MM.1S (cell line): ENCODE results near the gene NCKAP5.

Experiments
- DNase-seq: peaks from one replicate; pipeline ENCODE4 v3.0.0-alpha.2; 2015
- H2AFZ ChIP-seq: fragments of 300-600 bp; sonication (generic); 2 replicates; pipeline ENCODE4 v1.6.0; 2016; ENCODE audit warnings: antibody characterized with exemption, low read length
- H3F3A ChIP-seq: fragments of 300-600 bp; sonication (generic); 2 replicates; pipeline ENCODE4 v1.6.1; 2016; ENCODE audit warnings: mild to moderate bottlenecking, antibody characterized with exemption, low read length, moderate library complexity, mixed read lengths; ENCODE audit not compliant: insufficient read depth
- H3K27ac ChIP-seq: fragments of 300-600 bp; sonication (generic); 2 replicates; pipeline ENCODE4 v1.5.1; 2016; ENCODE audit warnings: mild to moderate bottlenecking, low read length
- H3K27me3 ChIP-seq: fragments of 300-600 bp; sonication (generic); replicated peaks from 2 replicates; pipeline ENCODE4 v1.6.0; 2016; ENCODE audit warnings: low read length; ENCODE audit not compliant: insufficient read depth
- H3K36me3 ChIP-seq: fragments of 300-600 bp; sonication (generic); replicated peaks from 2 replicates; pipeline ENCODE4 v1.6.1; 2016; ENCODE audit warnings: mild to moderate bottlenecking, low read length, mixed read lengths; ENCODE audit not compliant: insufficient read depth
- H3K4me1 ChIP-seq: fragments of 300-600 bp; sonication (generic); 2 replicates; pipeline ENCODE4 v1.6.1; 2016; ENCODE audit warnings: low read length, mixed read lengths
- H3K4me2 ChIP-seq: fragments of 300-600 bp; sonication (generic); 2 replicates; pipeline ENCODE4 v1.6.0; 2016; ENCODE audit warnings: low read depth, low read length
- H3K4me3 ChIP-seq: fragments of 300-600 bp; sonication (generic); 2 replicates; pipeline ENCODE4 v1.5.1; 2016; ENCODE audit warnings: low read length, mixed read lengths
- H3K79me2 ChIP-seq: fragments of 300-600 bp; sonication (generic); 2 replicates; pipeline ENCODE4 v1.6.1; 2016; ENCODE audit warnings: mixed run types, low read length, mixed read lengths
- H3K9ac ChIP-seq: fragments of 300-600 bp; sonication (generic); 2 replicates; pipeline ENCODE4 v1.6.1; 2016; ENCODE audit warnings: low read length, mixed read lengths
- H3K9me2 ChIP-seq: fragments of 300-600 bp; sonication (generic); replicated peaks from 2 replicates; pipeline ENCODE4 v1.6.1; 2016; ENCODE audit warnings: mild to moderate bottlenecking, low read length, mixed read lengths; ENCODE audit not compliant: insufficient read depth
- H3K9me3 ChIP-seq: fragments of 300-600 bp; sonication (generic); replicated peaks from 2 replicates; pipeline ENCODE4 v1.6.1; 2016; ENCODE audit warnings: mild to moderate bottlenecking, low read length, mixed read lengths; ENCODE audit not compliant: insufficient read depth
- H4K20me1 ChIP-seq: fragments of 300-600 bp; sonication (generic); 2 replicates; pipeline ENCODE4 v1.6.1; 2016; ENCODE audit warnings: mild to moderate bottlenecking, low read length, moderate library complexity, mixed read lengths; ENCODE audit not compliant: insufficient read depth
- EZH2 ChIP-seq: fragments of 300-600 bp; sonication (generic); optimal IDR thresholded peaks from 2 replicates; pipeline ENCODE3; 2017; ENCODE audit warnings: low read depth, mild to moderate bottlenecking, antibody characterized with exemption, low read length, mixed read lengths
- EZH2phosphoT487 ChIP-seq: fragments of 300-600 bp; sonication (generic); IDR thresholded peaks from 2 replicates; pipeline ENCODE4 v1.6.1; 2018; ENCODE audit warnings: antibody characterized with exemption, low read length
- TF ChIP-seq, protein P1 (sequence below): fragments of 300-600 bp; sonication (generic); IDR thresholded peaks from 2 replicates; pipeline ENCODE4 v1.5.1; 2016; ENCODE audit warnings: antibody characterized with exemption, low read length, mixed read lengths

Gene NCKAP5

DNA sequence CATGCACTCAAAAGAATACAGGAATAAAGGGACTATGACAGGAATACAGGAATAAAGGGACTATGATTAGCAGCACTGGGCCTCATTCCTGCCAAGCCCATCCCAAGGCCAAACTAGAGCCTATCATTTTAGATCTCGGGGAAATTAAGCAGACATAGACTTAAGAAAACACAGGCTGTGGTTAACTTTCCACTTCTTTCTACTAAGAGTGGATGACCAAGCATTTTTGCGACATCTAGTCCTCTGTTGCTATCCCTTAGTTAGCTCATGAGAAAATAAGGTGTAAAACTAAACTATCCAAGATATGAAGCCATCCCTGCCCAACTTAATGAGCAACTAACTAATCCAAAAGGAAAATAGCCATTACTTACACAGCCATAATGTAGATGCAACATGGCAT, 904.2 kb downstream of the NCKAP5 start:
- Histone ChIP-seq H3F3A (no peaks in the 10 kb centered on the region), H4K20me1 (no peaks in the 10 kb centered on the region), H3K4me3 (no peak overlapping the region), H3K27me3 (no peaks in the 10 kb centered on the region), H3K36me3 (no peaks in the 10 kb centered on the region), H3K9me2 (no peaks in the 10 kb centered on the region), H3K9ac (no peak overlapping the region), H3K4me2 (no peak overlapping the region), H3K79me2 (no peaks in the 10 kb centered on the region), H3K27ac (no peak overlapping the region), H3K4me1 (0 out of 2 replicates have a peak, but pooled peaks cover 3% of the 10 kb centered on the region), H2AFZ (no peak overlapping the region), H3K9me3 (no peaks in the 10 kb centered on the region)
- TF ChIP-seq EZH2phosphoT487 (no peak), EZH2 (no peak)
- TF ChIP-seq, protein P1, sequence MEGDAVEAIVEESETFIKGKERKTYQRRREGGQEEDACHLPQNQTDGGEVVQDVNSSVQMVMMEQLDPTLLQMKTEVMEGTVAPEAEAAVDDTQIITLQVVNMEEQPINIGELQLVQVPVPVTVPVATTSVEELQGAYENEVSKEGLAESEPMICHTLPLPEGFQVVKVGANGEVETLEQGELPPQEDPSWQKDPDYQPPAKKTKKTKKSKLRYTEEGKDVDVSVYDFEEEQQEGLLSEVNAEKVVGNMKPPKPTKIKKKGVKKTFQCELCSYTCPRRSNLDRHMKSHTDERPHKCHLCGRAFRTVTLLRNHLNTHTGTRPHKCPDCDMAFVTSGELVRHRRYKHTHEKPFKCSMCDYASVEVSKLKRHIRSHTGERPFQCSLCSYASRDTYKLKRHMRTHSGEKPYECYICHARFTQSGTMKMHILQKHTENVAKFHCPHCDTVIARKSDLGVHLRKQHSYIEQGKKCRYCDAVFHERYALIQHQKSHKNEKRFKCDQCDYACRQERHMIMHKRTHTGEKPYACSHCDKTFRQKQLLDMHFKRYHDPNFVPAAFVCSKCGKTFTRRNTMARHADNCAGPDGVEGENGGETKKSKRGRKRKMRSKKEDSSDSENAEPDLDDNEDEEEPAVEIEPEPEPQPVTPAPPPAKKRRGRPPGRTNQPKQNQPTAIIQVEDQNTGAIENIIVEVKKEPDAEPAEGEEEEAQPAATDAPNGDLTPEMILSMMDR, result no peak
- no peak for DNase-seq

DNA sequence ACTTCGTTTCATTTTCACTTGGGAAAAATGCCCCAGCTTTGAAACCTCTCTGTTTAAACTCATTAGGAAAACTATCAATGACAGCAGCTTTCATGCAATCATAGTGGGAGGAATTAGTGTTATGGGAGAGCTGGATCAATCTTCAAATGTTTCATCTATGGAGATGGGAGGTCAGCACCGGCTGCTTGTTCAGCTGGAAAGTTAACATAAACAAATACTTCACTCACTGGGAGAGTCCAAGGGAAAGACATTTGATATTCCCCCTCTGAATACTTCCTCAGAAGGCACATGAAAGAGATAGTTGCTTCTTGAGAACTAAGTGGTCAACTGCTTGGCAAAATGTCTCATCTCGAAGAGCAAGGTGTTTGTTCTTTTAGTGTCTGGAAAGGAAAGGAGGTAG, 905.5 kb downstream of the NCKAP5 start:
- H2AFZ ChIP-seq, result 0 out of 2 replicates have a peak overlapping the region, but pooled peaks have one; percentile 25
- H3K27me3 ChIP-seq, result no peaks in the 10 kb centered on the region
- H3K9me2 ChIP-seq, result no peaks in the 10 kb centered on the region
- H3K4me3 ChIP-seq, result no peak overlapping the region
- H4K20me1 ChIP-seq, result no peaks in the 10 kb centered on the region
- TF ChIP-seq EZH2 (no peak), EZH2phosphoT487 (no peak)
- TF ChIP-seq, protein P1, result no peak
- no peaks in the 10 kb centered on the region for H3K79me2 ChIP-seq
- no peaks in the 10 kb centered on the region for H3F3A ChIP-seq
- H3K36me3 ChIP-seq, result no peaks in the 10 kb centered on the region
- 0 out of 2 replicates have a peak, but pooled peaks cover 3% of the 10 kb centered on the region for H3K4me1 ChIP-seq
- peak overlapping the region; percentile 21; the same call in 1 of the 2 replicates for H3K4me2 ChIP-seq
- H3K9me3 ChIP-seq, result no peaks in the 10 kb centered on the region
- no peak for DNase-seq
- H3K9ac ChIP-seq, result no peak overlapping the region
- H3K27ac ChIP-seq, result no peak overlapping the region

DNA sequence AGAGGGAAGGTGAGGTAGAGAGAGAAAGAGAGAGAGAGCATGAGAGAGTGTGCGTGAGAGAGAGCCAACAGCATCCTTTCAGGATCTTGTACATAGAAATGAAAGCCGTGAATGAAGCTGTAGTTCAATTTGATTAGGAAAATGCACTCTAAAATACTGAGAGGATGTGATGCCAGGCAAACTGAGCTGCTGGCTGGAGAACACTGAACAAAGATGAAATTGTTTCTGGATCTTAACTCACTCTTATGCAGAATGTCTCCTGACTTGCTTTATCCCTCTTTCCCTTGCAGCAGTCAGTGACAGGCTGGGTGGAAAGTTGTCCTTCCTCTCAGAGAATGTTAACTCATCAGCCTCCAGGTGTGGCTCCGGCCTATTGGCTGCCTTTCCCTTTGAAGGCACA, 908.9 kb downstream of the NCKAP5 start:
- no peak overlapping the region for H3K4me3 ChIP-seq
- DNase-seq, result no peak
- H3K4me1 ChIP-seq, result 0 out of 2 replicates have a peak, but pooled peaks cover 3% of the 10 kb centered on the region
- no peaks in the 10 kb centered on the region for H3K79me2 ChIP-seq
- no peaks in the 10 kb centered on the region for H3F3A ChIP-seq
- no peaks in the 10 kb centered on the region for H4K20me1 ChIP-seq
- H3K36me3 ChIP-seq, result no peaks in the 10 kb centered on the region
- no peaks in the 10 kb centered on the region for H3K27me3 ChIP-seq
- no peaks in the 10 kb centered on the region for H3K9me2 ChIP-seq
- no peak overlapping the region for H3K27ac ChIP-seq
- no peaks in the 10 kb centered on the region for H3K9me3 ChIP-seq
- H3K4me2 ChIP-seq, result no peak overlapping the region
- TF ChIP-seq, protein P1, result no peak
- TF ChIP-seq EZH2phosphoT487, result no peak
- no peak for TF ChIP-seq EZH2
- H3K9ac ChIP-seq, result no peak overlapping the region
- no peak overlapping the region for H2AFZ ChIP-seq
